ENCODE results near the gene FAM32A.

- TF ChIP-seq EZH2 (IDR thresholded peaks at IDR 0.05; ENCODE audit: low read length, unreplicated experiment) (no peak), CTCF (conservative IDR thresholded peaks at IDR 0.05; ENCODE audit: low read depth, low read length) (no peak), EZH2phosphoT487 (IDR thresholded peaks at IDR 0.05; ENCODE audit: borderline replicate concordance, low read length) (no peak)
Measured at GRCh38 chr19:16213076-16213475, 27.9 kb downstream of the FAM32A start.

Measured in PC-3 (cell line).